ENCODE measurements around the gene PRRX1. TPM values are rescaled to one million over a fixed set of nuclear protein-coding genes. Genes with fewer than 3 reads are reported as not detected.

Gene PRRX1
- total RNA-seq, 1 donor from 2014 or later: 358 TPM

DNA sequence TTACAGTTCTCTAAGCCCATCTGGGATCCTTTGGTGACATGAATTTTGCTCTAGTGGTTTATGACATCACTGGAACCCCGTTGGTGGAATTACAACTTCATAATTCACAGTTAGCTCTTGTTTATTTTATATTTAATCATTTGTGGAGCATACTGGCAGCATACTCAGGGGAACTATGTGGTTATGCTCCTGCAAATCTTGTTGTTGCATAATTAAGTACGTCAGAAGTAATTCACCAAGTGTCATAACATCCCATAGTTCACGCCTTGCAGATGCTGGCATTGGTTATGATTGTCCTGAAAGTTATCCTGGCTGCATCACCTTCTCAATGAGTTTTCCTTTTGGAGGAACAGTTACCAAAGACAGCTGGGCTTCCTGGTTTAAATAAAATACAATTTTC is 16.5 kb downstream of the PRRX1 start:
- Mint-ChIP-seq H3K27me3 (ENCODE audit: unreplicated experiment) (no peaks in the 10 kb centered on the region), H3K27ac (ENCODE audit: unreplicated experiment) (peak overlapping the region; percentile 56), H3K9me3 (ENCODE audit: unreplicated experiment) (no peaks in the 10 kb centered on the region), H3K4me1 (ENCODE audit: unreplicated experiment) (peaks cover 96% of the 10 kb centered on the region), H3K36me3 (ENCODE audit: unreplicated experiment) (peaks cover 23% of the 10 kb centered on the region), H3K4me3 (ENCODE audit: unreplicated experiment) (no peak overlapping the region)
- no peak for DNase-seq (ENCODE audit: extremely low spot score, unreplicated experiment)
- TF ChIP-seq, protein P1, sequence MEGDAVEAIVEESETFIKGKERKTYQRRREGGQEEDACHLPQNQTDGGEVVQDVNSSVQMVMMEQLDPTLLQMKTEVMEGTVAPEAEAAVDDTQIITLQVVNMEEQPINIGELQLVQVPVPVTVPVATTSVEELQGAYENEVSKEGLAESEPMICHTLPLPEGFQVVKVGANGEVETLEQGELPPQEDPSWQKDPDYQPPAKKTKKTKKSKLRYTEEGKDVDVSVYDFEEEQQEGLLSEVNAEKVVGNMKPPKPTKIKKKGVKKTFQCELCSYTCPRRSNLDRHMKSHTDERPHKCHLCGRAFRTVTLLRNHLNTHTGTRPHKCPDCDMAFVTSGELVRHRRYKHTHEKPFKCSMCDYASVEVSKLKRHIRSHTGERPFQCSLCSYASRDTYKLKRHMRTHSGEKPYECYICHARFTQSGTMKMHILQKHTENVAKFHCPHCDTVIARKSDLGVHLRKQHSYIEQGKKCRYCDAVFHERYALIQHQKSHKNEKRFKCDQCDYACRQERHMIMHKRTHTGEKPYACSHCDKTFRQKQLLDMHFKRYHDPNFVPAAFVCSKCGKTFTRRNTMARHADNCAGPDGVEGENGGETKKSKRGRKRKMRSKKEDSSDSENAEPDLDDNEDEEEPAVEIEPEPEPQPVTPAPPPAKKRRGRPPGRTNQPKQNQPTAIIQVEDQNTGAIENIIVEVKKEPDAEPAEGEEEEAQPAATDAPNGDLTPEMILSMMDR (IDR thresholded peaks at IDR 0.05): no peak

DNA sequence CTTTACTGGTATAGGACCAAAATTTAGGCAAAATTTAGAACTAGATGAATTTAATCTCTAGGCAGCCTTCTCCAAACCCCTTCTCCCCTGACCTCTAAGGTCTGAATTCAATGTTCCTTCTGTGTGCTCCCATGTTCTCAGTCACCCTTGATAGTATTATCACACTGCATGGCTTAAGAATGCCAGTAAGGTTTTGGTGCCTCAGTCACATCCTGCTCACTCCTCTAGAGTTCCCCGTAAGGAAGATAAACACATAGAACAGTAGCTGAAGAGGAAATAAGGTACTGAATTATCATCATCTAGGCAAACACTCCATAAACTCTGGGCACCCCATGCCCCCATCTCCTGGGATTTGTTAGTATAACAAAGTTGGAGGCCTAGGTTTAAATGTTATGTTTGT is 18.2 kb downstream of the PRRX1 start:
- no peaks in the 10 kb centered on the region for H3K27me3 Mint-ChIP-seq (ENCODE audit: unreplicated experiment)
- peaks cover 96% of the 10 kb centered on the region for H3K4me1 Mint-ChIP-seq (ENCODE audit: unreplicated experiment)
- H3K9me3 Mint-ChIP-seq (ENCODE audit: unreplicated experiment): no peaks in the 10 kb centered on the region
- no peak overlapping the region for H3K4me3 Mint-ChIP-seq (ENCODE audit: unreplicated experiment)
- H3K36me3 Mint-ChIP-seq (ENCODE audit: unreplicated experiment): peaks cover 23% of the 10 kb centered on the region
- peak overlapping the region; percentile 64 for H3K27ac Mint-ChIP-seq (ENCODE audit: unreplicated experiment)
- TF ChIP-seq, protein P1 (IDR thresholded peaks at IDR 0.05): no peak
- no peak for DNase-seq (ENCODE audit: extremely low spot score, unreplicated experiment)

DNA sequence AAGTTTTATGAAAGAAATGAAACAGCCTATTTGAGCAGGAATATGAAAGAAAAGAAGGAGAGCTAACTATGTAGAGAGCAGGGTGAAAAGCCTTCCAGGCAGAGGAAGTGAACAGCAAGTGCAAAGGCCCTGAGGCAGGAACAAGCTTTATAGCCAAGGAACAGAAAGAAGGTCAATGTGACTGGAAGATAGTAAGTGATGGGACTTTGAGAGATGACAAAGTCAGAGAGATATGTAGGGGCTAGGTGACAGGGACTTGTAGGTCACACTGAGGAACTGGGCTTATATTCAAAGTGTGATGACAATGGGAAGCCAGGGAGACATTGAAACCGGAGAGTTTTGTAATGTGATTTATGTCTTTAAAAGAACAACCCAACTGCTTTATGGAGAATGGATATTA is 18.9 kb downstream of the PRRX1 start:
- Mint-ChIP-seq H3K27ac (ENCODE audit: unreplicated experiment) (peak overlapping the region; percentile 64), H3K36me3 (ENCODE audit: unreplicated experiment) (peaks cover 20% of the 10 kb centered on the region), H3K4me1 (ENCODE audit: unreplicated experiment) (peaks cover 97% of the 10 kb centered on the region), H3K4me3 (ENCODE audit: unreplicated experiment) (no peak overlapping the region), H3K9me3 (ENCODE audit: unreplicated experiment) (no peaks in the 10 kb centered on the region), H3K27me3 (ENCODE audit: unreplicated experiment) (no peaks in the 10 kb centered on the region)
- DNase-seq (ENCODE audit: extremely low spot score, unreplicated experiment): no peak
- TF ChIP-seq, protein P1 (IDR thresholded peaks at IDR 0.05): no peak

DNA sequence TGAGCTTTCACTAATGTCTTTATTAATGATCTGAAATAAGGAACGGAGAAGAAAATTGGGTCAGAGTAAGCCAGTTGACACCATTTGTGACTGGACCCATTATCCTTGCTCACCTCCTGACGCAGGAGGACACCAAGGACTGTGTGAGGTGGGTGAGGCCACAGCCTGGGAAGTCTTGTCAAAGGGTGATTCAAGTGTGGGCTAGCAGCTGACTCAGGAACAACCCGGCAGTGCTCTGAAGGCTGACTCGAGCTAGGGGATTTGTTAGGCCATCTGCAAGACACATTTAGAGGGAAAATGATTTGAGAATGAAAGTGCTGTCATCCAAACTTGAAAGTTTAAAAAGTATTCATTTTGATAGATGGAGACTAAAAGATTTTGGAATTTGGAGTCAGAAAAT is 21.2 kb downstream of the PRRX1 start:
- peaks cover 95% of the 10 kb centered on the region for H3K4me1 Mint-ChIP-seq (ENCODE audit: unreplicated experiment)
- H3K27me3 Mint-ChIP-seq (ENCODE audit: unreplicated experiment): no peaks in the 10 kb centered on the region
- peak overlapping the region; percentile 64 for H3K4me3 Mint-ChIP-seq (ENCODE audit: unreplicated experiment)
- peak overlapping the region; percentile 91 for H3K27ac Mint-ChIP-seq (ENCODE audit: unreplicated experiment)
- TF ChIP-seq, protein P1 (IDR thresholded peaks at IDR 0.05): no peak
- no peaks in the 10 kb centered on the region for H3K9me3 Mint-ChIP-seq (ENCODE audit: unreplicated experiment)
- DNase-seq (ENCODE audit: extremely low spot score, unreplicated experiment): no peak
- H3K36me3 Mint-ChIP-seq (ENCODE audit: unreplicated experiment): peaks cover 22% of the 10 kb centered on the region

DNA sequence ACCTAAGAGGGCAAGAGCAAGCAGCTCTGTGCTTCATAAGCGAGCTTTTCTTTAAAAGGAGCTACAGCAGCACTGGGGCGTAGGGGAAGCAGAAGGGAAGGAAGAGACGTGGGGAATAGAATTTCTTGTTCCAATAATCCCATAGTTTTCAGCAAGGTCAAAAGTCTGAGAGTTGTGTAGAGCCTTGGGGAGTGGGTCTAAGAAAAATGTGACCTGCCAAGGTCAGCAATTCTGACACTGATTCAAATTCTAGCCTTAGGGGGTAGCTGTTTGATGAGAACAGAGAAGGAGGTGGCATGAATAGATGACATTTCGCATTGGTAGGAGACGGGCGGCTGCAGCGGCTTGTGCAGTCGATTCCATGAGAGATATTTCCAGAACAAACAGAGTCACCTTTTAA is 22.4 kb downstream of the PRRX1 start:
- H3K27ac Mint-ChIP-seq (ENCODE audit: unreplicated experiment): peak overlapping the region; percentile 91
- H3K27me3 Mint-ChIP-seq (ENCODE audit: unreplicated experiment): no peaks in the 10 kb centered on the region
- H3K9me3 Mint-ChIP-seq (ENCODE audit: unreplicated experiment): no peaks in the 10 kb centered on the region
- H3K4me1 Mint-ChIP-seq (ENCODE audit: unreplicated experiment): peaks cover 92% of the 10 kb centered on the region
- H3K36me3 Mint-ChIP-seq (ENCODE audit: unreplicated experiment): peaks cover 17% of the 10 kb centered on the region
- H3K4me3 Mint-ChIP-seq (ENCODE audit: unreplicated experiment): peak overlapping the region; percentile 64
- TF ChIP-seq, protein P1 (IDR thresholded peaks at IDR 0.05): no peak
- no peak for DNase-seq (ENCODE audit: extremely low spot score, unreplicated experiment)
